Tibial nerve (tissue), 4 donors: Measurements from ENCODE around the gene TEN1.

Experiments
- CTCF ChIP-seq, 5 experiments: fragments of 200-600 bp in 3 of 5; fragments of 450-650 bp in 2 of 5; sonication (generic) in 3 of 5; IDR thresholded peaks; one replicate each; pipeline ENCODE4 v1.5.1; 2016 to 2019; ENCODE audit warnings: antibody characterized with exemption in 5 of 5, mild to moderate bottlenecking in 3 of 5, moderate library complexity in 2 of 5
- EP300 ChIP-seq, 2 donors: sonication (generic); formaldehyde crosslinking; IDR thresholded peaks; one replicate each; pipeline ENCODE4 v1.6.1; 2017; ENCODE audit warnings: antibody characterized with exemption in 2 of 2, mild to moderate bottlenecking in 1 of 2
- POLR2A ChIP-seq, 2 donors: fragments of 450-650 bp; IDR thresholded peaks; one replicate each; pipeline ENCODE4 v1.6.1; 2017; ENCODE audit warnings: antibody characterized with exemption in 2 of 2, mild to moderate bottlenecking in 2 of 2, moderate library complexity in 2 of 2

- TF ChIP-seq CTCF (IDR thresholded peaks at IDR 0.05) (no peak), POLR2A (IDR thresholded peaks at IDR 0.05) (no peak), EP300 (IDR thresholded peaks at IDR 0.05) (no peak)
These were observed 30.4 kb downstream of the TEN1 start for GRCh38 chr17:76009447-76009846.
